ENCODE measurements around the gene ADAM12. TPM values are rescaled to one million over a fixed set of nuclear protein-coding genes. Genes with fewer than 3 reads are reported as not detected.

ADAM12 gene
- total RNA-seq, 1 donor from 2014 or later = not detected

- TF ChIP-seq CTCF (IDR thresholded peaks at IDR 0.05) = no peak
- H3K4me1 ChIP-seq = no peaks in the 10 kb centered on the region
- H3K27me3 ChIP-seq = no peaks in the 10 kb centered on the region
- no peak for DNase-seq (ENCODE audit: low spot score in 2 of 2)
- H3K36me3 ChIP-seq = no peaks in the 10 kb centered on the region
- no peak overlapping the region for H3K4me3 ChIP-seq
- H3K27ac ChIP-seq = no peak overlapping the region
- intact Hi-C loops (cut with DNase I) = no loop called here
- no peaks in the 10 kb centered on the region for H3K9me3 ChIP-seq
These were observed 123.9 kb downstream of the ADAM12 start for GRCh38 chr10:126264102-126265018.

- DNase-seq (ENCODE audit: low spot score in 2 of 2) = no peak
- intact Hi-C loops (cut with DNase I) = no loop called here
These were observed 125.1 kb downstream of the ADAM12 start for GRCh38 chr10:126263006-126263676.

GRCh38 chr10:126262233-126262838 is 125.9 kb downstream of the ADAM12 start:
- Histone ChIP-seq H3K4me3 (no peak overlapping the region), H3K4me1 (no peaks in the 10 kb centered on the region), H3K9me3 (no peaks in the 10 kb centered on the region), H3K27me3 (no peaks in the 10 kb centered on the region), H3K36me3 (no peaks in the 10 kb centered on the region), H3K27ac (no peak overlapping the region)
- DNase-seq (ENCODE audit: low spot score in 2 of 2) = no peak
- intact Hi-C loops (cut with DNase I) = no loop called here
- TF ChIP-seq CTCF (IDR thresholded peaks at IDR 0.05) = no peak

More at GRCh38 chr10:126263006-126263676, 125.1 kb downstream of the ADAM12 start:
- Histone ChIP-seq H3K36me3 (no peaks in the 10 kb centered on the region), H3K4me1 (no peaks in the 10 kb centered on the region), H3K27ac (no peak overlapping the region), H3K27me3 (no peaks in the 10 kb centered on the region), H3K4me3 (no peak overlapping the region), H3K9me3 (no peaks in the 10 kb centered on the region)
- no peak for TF ChIP-seq CTCF (IDR thresholded peaks at IDR 0.05)

- H3K4me3 ChIP-seq = no peak overlapping the region
- no peak for DNase-seq (ENCODE audit: low spot score in 2 of 2)
- no peaks in the 10 kb centered on the region for H3K9me3 ChIP-seq
- TF ChIP-seq CTCF (IDR thresholded peaks at IDR 0.05) = no peak
- H3K36me3 ChIP-seq = no peaks in the 10 kb centered on the region
- H3K27ac ChIP-seq = no peak overlapping the region
- H3K27me3 ChIP-seq = no peaks in the 10 kb centered on the region
- intact Hi-C loops (cut with DNase I) = no loop called here
- no peaks in the 10 kb centered on the region for H3K4me1 ChIP-seq
These were observed 128.4 kb downstream of the ADAM12 start for GRCh38 chr10:126259760-126260479.

- H3K36me3 ChIP-seq = no peaks in the 10 kb centered on the region
- H3K9me3 ChIP-seq = no peaks in the 10 kb centered on the region
- no peak overlapping the region for H3K27ac ChIP-seq
- intact Hi-C loops (cut with DNase I) = no loop called here
- H3K27me3 ChIP-seq = no peaks in the 10 kb centered on the region
- no peak for DNase-seq (ENCODE audit: low spot score in 2 of 2)
- H3K4me3 ChIP-seq = no peak overlapping the region
- no peaks in the 10 kb centered on the region for H3K4me1 ChIP-seq
- TF ChIP-seq CTCF (IDR thresholded peaks at IDR 0.05) = no peak
These were observed 131.4 kb downstream of the ADAM12 start for GRCh38 chr10:126256864-126257263.

Data from ascending aorta (tissue), 2 donors.